CD14-positive monocyte (primary cell): ENCODE results near the gene LRWD1. TPM values are rescaled to one million over a fixed set of nuclear protein-coding genes. Genes with fewer than 3 reads are reported as not detected.
"Not testable (repeated sequence)": the region's sequence is repeated elsewhere in the genome, so short reads cannot be mapped to it uniquely, and the experiment has no call there.

Experiments
- DNase-seq, 3 donors: peaks; one replicate each; pipeline ENCODE4 v3.0.0-alpha.2; 2011 to 2022
- H2AFZ ChIP-seq: 2 replicates; pipeline ENCODE4 v1.6.0; 2012; ENCODE audit warnings: mild to moderate bottlenecking, low read depth, low read length, inconsistent platforms; ENCODE audit not compliant: insufficient read depth, poor library complexity, severe bottlenecking
- H3K27ac ChIP-seq, 2 donors: 1 replicate in 1 of 2; 2 replicates in 1 of 2; pipeline ENCODE4 v1.5.1; 2012 to 2013; ENCODE audit warnings: low read length in 2 of 2, control low read depth in 1 of 2, inconsistent platforms in 1 of 2, low read depth in 1 of 2, mild to moderate bottlenecking in 1 of 2
- H3K27me3 ChIP-seq, 2 donors: one replicate each; pipeline versions ENCODE4 v1.6.0 to v1.6.1; 2011 to 2013; ENCODE audit warnings: low read length in 2 of 2; ENCODE audit not compliant: control insufficient read depth in 2 of 2, insufficient read depth in 2 of 2
- H3K36me3 ChIP-seq, 2 donors: replicated peaks in 1 of 2; 1 replicate in 1 of 2; 2 replicates in 1 of 2; pipeline versions ENCODE4 v1.5.1 to v1.6.1; 2012 to 2013; ENCODE audit warnings: low read length in 2 of 2, control low read depth in 1 of 2, inconsistent platforms in 1 of 2, mild to moderate bottlenecking in 1 of 2; ENCODE audit not compliant: insufficient read depth in 2 of 2, control insufficient read depth in 1 of 2
- H3K4me1 ChIP-seq, 2 donors: 1 replicate in 1 of 2; 2 replicates in 1 of 2; pipeline versions ENCODE4 v1.5.1 to v1.6.1; 2012 to 2013; ENCODE audit warnings: low read length in 2 of 2, control low read depth in 1 of 2, inconsistent platforms in 1 of 2, mild to moderate bottlenecking in 1 of 2, moderate library complexity in 1 of 2; ENCODE audit not compliant: insufficient read depth in 2 of 2, control insufficient read depth in 1 of 2
- H3K4me2 ChIP-seq: replicated peaks from 2 replicates; pipeline ENCODE3; 2012; ENCODE audit warnings: low read length, moderate library complexity, mild to moderate bottlenecking; ENCODE audit not compliant: poor library complexity, severe bottlenecking; ENCODE audit errors: extremely low read depth
- H3K4me3 ChIP-seq, 3 experiments: fragments of 200-600 bp in 1 of 3; sonication (generic) in 1 of 3; replicated peaks in 1 of 3; 1 replicate in 2 of 3; 2 replicates in 1 of 3; pipeline ENCODE4 v1.5.1; 2011 to 2013; ENCODE audit warnings: low read length in 3 of 3, mild to moderate bottlenecking in 3 of 3, control low read depth in 2 of 3, low read depth in 2 of 3, inconsistent platforms in 1 of 3, moderate library complexity in 1 of 3
- H3K79me2 ChIP-seq: 2 replicates; pipeline ENCODE4 v1.6.0; 2012; ENCODE audit warnings: mild to moderate bottlenecking, control low read depth, inconsistent platforms, low read length, moderate library complexity; ENCODE audit not compliant: insufficient read depth
- H3K9ac ChIP-seq: 2 replicates; pipeline ENCODE4 v1.6.0; 2017; ENCODE audit warnings: low read length, mild to moderate bottlenecking; ENCODE audit not compliant: insufficient read depth, poor library complexity, severe bottlenecking
- H3K9me3 ChIP-seq, 2 donors: replicated peaks in 1 of 2; 1 replicate in 1 of 2; 2 replicates in 1 of 2; pipeline versions ENCODE4 v1.5.1 to v1.6.1; 2012 to 2013; ENCODE audit warnings: low read length in 2 of 2, control low read depth in 1 of 2; ENCODE audit not compliant: control insufficient read depth in 1 of 2, insufficient read depth in 1 of 2
- H4K20me1 ChIP-seq: 2 replicates; pipeline ENCODE4 v1.6.0; 2012; ENCODE audit warnings: mild to moderate bottlenecking, low read length, control low read depth, moderate library complexity; ENCODE audit not compliant: insufficient read depth
- H3K27ac Mint-ChIP-seq, 7 donors: one replicate each; pipeline ENCODE4 v1.8.0; 2020; ENCODE audit warnings: mild to moderate bottlenecking in 7 of 7, mixed read lengths in 7 of 7, moderate library complexity in 6 of 7, inconsistent platforms in 2 of 7
- H3K27me3 Mint-ChIP-seq, 3 donors: one replicate each; pipeline ENCODE4 v1.8.0; 2021 to 2022; ENCODE audit warnings: low read depth in 3 of 3, mild to moderate bottlenecking in 3 of 3, mixed read lengths in 3 of 3, moderate library complexity in 3 of 3, inconsistent platforms in 1 of 3
- H3K36me3 Mint-ChIP-seq, 2 donors: one replicate each; pipeline ENCODE4 v1.8.0; 2020; ENCODE audit warnings: mixed read lengths in 2 of 2, inconsistent platforms in 1 of 2, mild to moderate bottlenecking in 1 of 2
- H3K4me1 Mint-ChIP-seq: one replicate; pipeline ENCODE4 v1.8.0; 2020; ENCODE audit warnings: mild to moderate bottlenecking, mixed read lengths
- H3K4me3 Mint-ChIP-seq, 2 donors: one replicate each; pipeline ENCODE4 v1.8.0; 2020; ENCODE audit warnings: mild to moderate bottlenecking in 2 of 2, mixed read lengths in 2 of 2, moderate library complexity in 1 of 2
- H3K9me3 Mint-ChIP-seq, 7 donors: one replicate each; pipeline ENCODE4 v1.8.0; 2020 to 2022; ENCODE audit warnings: mixed read lengths in 7 of 7, mild to moderate bottlenecking in 6 of 7, moderate library complexity in 6 of 7, inconsistent platforms in 2 of 7
- WGBS: methylation state at CpG from one replicate; pipeline ENCODE4 v1.1.5; 2013; ENCODE audit warnings: missing lambda C conversion rate; ENCODE audit not compliant: insufficient coverage; 5-methylcytosine and 5-hydroxymethylcytosine counted together
- intact Hi-C, 2 donors: fragments of 100-400 bp; cut with micrococcal nuclease; formaldehyde crosslinking; loops; one replicate each; pipeline versions ENCODE4 v1.15.0 to v1.15.1; 2023
- polyA plus RNA-seq, 3 donors: library from polyadenylated mRNA; depleted of rRNA in 1 of 3; unstranded in 2 of 3; stranded (reverse) in 1 of 3; fragments of 300-500 nt in 2 of 3; fragments of >200 nt in 1 of 3; fragmentation: Illumina TruSeq in 2 of 3; gene quantifications; 1 replicate in 2 of 3; 2 replicates in 1 of 3; pipeline ENCODE4 v1.2.3, GENCODE V29; 2012 to 2021
- TF ChIP-seq, protein P1 (sequence below): fragments of 200-600 bp; IDR thresholded peaks from one replicate; pipeline ENCODE4 v1.8.0; 2022; ENCODE audit warnings: antibody characterized with exemption, mild to moderate bottlenecking

Gene LRWD1
- polyA plus RNA-seq, 3 donors: 5.4 to 10.7 (median 6.1) TPM

DNA sequence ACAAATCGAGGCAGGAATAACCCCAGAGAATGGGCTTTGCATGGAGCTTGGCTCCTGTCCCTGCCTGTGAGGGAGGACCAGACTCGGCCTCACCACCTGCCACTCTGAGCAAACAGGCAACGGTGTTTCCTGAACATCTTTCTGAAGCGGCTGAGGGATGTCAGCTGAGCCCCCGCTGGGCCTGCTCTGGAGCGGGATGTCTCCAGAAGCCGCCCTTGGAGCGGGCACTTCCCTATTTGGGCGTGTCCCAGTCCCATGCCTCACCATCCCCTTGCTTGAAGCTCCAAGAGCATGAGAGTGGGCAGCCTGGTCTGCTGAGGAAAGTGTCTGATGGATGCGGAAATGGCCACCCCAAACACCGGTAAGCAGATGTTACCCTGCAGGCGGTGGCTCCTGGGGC is 10.3 kb upstream of the LRWD1 start:
- H3K27ac ChIP-seq: no peak overlapping the region
- no peak overlapping the region for H2AFZ ChIP-seq
- H3K4me1 Mint-ChIP-seq: no peaks in the 10 kb centered on the region
- TF ChIP-seq, protein P1, sequence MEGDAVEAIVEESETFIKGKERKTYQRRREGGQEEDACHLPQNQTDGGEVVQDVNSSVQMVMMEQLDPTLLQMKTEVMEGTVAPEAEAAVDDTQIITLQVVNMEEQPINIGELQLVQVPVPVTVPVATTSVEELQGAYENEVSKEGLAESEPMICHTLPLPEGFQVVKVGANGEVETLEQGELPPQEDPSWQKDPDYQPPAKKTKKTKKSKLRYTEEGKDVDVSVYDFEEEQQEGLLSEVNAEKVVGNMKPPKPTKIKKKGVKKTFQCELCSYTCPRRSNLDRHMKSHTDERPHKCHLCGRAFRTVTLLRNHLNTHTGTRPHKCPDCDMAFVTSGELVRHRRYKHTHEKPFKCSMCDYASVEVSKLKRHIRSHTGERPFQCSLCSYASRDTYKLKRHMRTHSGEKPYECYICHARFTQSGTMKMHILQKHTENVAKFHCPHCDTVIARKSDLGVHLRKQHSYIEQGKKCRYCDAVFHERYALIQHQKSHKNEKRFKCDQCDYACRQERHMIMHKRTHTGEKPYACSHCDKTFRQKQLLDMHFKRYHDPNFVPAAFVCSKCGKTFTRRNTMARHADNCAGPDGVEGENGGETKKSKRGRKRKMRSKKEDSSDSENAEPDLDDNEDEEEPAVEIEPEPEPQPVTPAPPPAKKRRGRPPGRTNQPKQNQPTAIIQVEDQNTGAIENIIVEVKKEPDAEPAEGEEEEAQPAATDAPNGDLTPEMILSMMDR: no peak
- H3K36me3 ChIP-seq: peaks cover 31 to 42% of the 10 kb centered on the region in 2 donors
- no peak for DNase-seq
- no peak overlapping the region for H3K4me3 ChIP-seq
- H3K4me2 ChIP-seq: no peak overlapping the region
- no peaks in the 10 kb centered on the region for H3K9me3 ChIP-seq
- no peak overlapping the region for H3K9ac ChIP-seq
- H3K9me3 Mint-ChIP-seq: no peaks in the 10 kb centered on the region
- H3K4me3 Mint-ChIP-seq: no peak overlapping the region
- no peaks in the 10 kb centered on the region for H3K4me1 ChIP-seq
- H3K27ac Mint-ChIP-seq: peak overlapping the region in 1 of 7 donors; percentile 35
- intact Hi-C loops: loop anchor here in 1 of 2 donors (5.0 to 10.0 kb wide), 2 partner anchors 42 to 170 kb away; partner anchors contain the start of gene SH2B2
- no peaks in the 10 kb centered on the region for H3K79me2 ChIP-seq
- H3K27me3 Mint-ChIP-seq: no peaks in the 10 kb centered on the region
- H3K36me3 Mint-ChIP-seq: peaks cover 24 to 44% of the 10 kb centered on the region in 2 donors
- H4K20me1 ChIP-seq: peaks cover 4% of the 10 kb centered on the region
- no peaks in the 10 kb centered on the region for H3K27me3 ChIP-seq
- WGBS: 58% methylated on average over 9 of the region's 12 CpGs

DNA sequence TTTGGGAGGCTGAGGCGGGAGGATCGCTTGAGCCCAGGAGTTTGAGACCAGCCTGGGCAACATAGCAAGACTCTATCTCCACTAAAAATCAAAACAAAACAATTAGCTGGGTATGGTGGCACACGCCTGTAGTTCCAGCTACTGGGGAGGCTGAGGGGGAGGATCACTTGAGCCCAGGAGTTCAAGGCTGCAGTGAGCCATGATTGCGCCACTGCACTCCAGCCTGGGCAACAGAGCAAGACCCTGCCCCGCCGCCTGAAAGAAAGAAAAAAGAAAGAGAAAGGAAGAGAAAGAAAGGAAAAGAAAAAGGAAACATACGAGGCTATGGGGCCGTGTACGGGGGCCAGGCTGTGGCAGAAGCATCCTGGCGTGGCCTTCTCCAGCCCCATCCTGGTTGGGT is 9.9 kb upstream of the LRWD1 start:
- not testable (repeated sequence) for H3K9me3 Mint-ChIP-seq, H3K4me2 ChIP-seq, H3K9ac ChIP-seq, H3K27me3 Mint-ChIP-seq, H3K4me3 ChIP-seq, H3K27ac ChIP-seq, DNase-seq, H3K79me2 ChIP-seq, H2AFZ ChIP-seq, H3K4me1 ChIP-seq, H3K4me1 Mint-ChIP-seq, H3K9me3 ChIP-seq, H3K27ac Mint-ChIP-seq, H3K27me3 ChIP-seq, H4K20me1 ChIP-seq, H3K4me3 Mint-ChIP-seq
- intact Hi-C loops: loop anchor here in 1 of 2 donors (5.0 to 10.0 kb wide), 2 partner anchors 43 to 170 kb away; partner anchors contain the start of gene SH2B2
- H3K36me3 ChIP-seq: peaks cover 33 to 44% of the 10 kb centered on the region in 2 donors
- WGBS: 89% methylated on average over 8 of the region's 10 CpGs
- peaks cover 26 to 49% of the 10 kb centered on the region in 2 donors for H3K36me3 Mint-ChIP-seq
